ENCODE measurements around the gene ATAT1. TPM values are rescaled to one million over a fixed set of nuclear protein-coding genes. Genes with fewer than 3 reads are reported as not detected.

ATAT1 gene
- total RNA-seq, 4 donors from 2014 or later = 2.7 to 8.7 (median 5.1) TPM

DNA sequence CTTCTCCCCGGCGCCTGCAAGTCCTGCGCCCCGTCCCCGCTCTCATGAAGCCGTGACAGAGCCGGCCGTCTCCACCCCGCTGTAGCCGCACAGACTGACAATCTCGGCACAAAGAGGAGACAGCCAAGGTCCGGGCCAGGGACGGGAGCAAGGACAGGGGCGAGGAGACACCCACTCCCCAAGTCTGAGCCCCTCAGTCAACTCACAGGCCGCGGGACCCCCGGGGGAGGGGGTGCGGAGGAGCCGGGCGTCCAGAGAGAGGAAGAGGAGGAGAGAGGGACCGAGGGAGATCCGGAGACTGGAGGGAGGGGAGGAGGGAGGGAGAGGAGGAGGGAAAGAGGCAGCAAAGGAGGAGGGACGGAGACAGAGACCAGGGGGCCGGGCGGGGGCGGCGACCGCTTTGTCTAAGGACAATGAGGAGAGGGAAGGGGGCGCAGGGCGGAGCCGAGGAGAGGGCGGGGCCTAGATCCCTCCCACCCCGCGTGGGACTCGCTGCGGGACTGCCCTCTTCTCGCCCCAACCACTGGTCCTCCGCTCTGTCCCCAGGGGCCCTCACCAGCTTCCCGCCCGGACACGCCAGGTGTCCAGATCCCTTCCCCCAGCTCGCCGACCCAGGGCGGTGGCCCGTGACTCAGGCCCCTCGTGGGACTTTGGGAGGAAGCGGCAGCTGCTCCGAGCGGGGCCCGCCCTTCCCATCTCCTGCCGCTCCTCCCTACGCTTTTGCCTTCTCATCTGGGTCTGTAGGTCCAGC is 60.4 kb downstream of the ATAT1 start:
- H3K4me3 ChIP-seq = peak overlapping the region; percentile 70 to 93 (median 80)
- peak overlapping the region; percentile 95 to 99 (median 97) for H3K27ac ChIP-seq (replicated peaks in 1 of 4)
- H3K27me3 ChIP-seq = no peaks in the 10 kb centered on the region
- H3K4me1 ChIP-seq = peaks cover 53 to 84% (median 80%) of the 10 kb centered on the region in 4 donors
- TF ChIP-seq, protein P1, sequence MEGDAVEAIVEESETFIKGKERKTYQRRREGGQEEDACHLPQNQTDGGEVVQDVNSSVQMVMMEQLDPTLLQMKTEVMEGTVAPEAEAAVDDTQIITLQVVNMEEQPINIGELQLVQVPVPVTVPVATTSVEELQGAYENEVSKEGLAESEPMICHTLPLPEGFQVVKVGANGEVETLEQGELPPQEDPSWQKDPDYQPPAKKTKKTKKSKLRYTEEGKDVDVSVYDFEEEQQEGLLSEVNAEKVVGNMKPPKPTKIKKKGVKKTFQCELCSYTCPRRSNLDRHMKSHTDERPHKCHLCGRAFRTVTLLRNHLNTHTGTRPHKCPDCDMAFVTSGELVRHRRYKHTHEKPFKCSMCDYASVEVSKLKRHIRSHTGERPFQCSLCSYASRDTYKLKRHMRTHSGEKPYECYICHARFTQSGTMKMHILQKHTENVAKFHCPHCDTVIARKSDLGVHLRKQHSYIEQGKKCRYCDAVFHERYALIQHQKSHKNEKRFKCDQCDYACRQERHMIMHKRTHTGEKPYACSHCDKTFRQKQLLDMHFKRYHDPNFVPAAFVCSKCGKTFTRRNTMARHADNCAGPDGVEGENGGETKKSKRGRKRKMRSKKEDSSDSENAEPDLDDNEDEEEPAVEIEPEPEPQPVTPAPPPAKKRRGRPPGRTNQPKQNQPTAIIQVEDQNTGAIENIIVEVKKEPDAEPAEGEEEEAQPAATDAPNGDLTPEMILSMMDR (IDR thresholded peaks at IDR 0.05) = no peak
- TF ChIP-seq EP300 (IDR thresholded peaks at IDR 0.05) (peak; percentile 36), POLR2AphosphoS5 (IDR thresholded peaks at IDR 0.05) (peak; percentile 94 to 96)
- intact Hi-C loops (cut with DNase I) = loop anchor here (10.0 kb wide), 1 partner anchor 198 kb away; the partner anchor contains the start of gene DDR1
- 1% methylated on average over 29 of the region's 52 CpGs for WGBS
- no peaks in the 10 kb centered on the region for H3K9me3 ChIP-seq
- peaks cover 0 to 4% (median 0%) of the 10 kb centered on the region in 4 donors for H3K36me3 ChIP-seq
- peak; percentile 99 for DNase-seq (ENCODE audit: extremely low spot score)

DNA sequence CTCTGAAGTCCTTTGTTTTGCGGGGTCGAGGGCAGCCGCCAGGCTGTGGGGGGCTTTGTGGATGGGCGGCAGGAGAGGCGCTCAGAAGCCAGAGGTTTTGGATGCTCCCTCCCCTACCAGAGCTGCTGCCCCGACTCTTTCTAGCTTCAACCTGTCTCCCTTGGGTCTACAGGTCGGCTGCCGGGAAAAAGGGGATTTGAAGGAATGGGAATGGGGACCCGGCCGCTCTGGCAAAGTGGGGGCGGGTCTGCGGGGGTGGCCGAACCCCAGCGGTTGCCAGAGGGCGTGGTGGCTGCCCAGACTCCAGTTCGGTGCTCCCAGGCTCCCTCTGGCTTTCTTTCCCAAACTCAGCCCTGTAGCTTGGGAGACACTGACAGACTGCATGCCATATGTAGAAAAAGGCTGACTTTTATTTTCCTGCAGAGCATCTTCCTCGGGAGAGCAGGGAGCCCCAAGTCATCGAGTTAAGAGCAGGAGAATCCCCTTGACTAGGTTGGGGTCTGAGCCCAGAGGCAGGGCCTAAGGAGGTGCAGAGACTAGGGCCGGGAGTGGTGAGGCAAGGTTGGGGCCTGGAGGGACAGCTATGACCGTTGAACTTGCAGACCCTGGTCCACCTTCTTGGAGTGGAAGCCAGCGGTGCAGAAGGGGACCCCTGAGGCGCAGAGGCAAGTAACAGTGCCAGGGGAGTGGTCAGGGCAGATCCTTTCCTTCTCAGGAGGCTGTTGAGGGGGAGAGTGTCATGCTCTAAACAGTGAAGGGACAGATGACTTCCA is 61.2 kb downstream of the ATAT1 start:
- no peak for DNase-seq (ENCODE audit: extremely low spot score)
- Histone ChIP-seq H3K9me3 (no peaks in the 10 kb centered on the region), H3K4me3 (peak overlapping the region; percentile 70 to 93 (median 80)), H3K27me3 (no peaks in the 10 kb centered on the region), H3K36me3 (peaks cover 0 to 4% (median 0%) of the 10 kb centered on the region in 4 donors), H3K27ac (replicated peaks in 1 of 4) (peak overlapping the region; percentile 95 to 99 (median 97)), H3K4me1 (peaks cover 46 to 76% (median 72%) of the 10 kb centered on the region in 4 donors)
- TF ChIP-seq, protein P1 (IDR thresholded peaks at IDR 0.05) = peak; percentile 28 to 43 (median 29)
- no peak for TF ChIP-seq EP300 (IDR thresholded peaks at IDR 0.05)
- intact Hi-C loops (cut with DNase I) = loop anchor here (10.0 kb wide), 1 partner anchor 197 kb away; the partner anchor contains the start of gene DDR1
- 13% methylated on average over 22 of the region's 22 CpGs for WGBS

DNA sequence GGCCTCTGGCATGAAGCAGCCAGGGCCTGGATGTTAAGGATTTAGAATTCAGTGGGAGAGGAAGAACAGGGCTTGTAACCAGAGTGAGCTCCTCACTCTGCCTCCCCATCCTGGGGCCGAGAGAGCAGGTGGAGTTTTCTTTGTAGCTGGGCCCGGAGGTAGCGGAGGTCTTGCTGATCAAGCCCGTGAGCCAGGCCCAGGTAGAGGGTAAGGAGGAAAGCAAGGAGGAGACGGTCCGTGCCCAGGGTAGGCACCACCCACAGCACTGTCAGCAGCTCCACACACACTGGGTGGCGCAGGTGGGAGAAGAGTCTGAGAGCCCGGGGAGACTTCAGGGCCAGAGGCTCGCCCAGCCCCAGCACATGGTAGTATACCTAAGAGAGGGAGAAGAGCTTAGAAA is 61.9 kb downstream of the ATAT1 start:
- Histone ChIP-seq H3K9me3 (no peaks in the 10 kb centered on the region), H3K27ac (replicated peaks in 1 of 4) (peak overlapping the region; percentile 95 to 99 (median 97)), H3K36me3 (peaks cover 0 to 4% (median 0%) of the 10 kb centered on the region in 4 donors), H3K4me3 (peak overlapping the region in 3 of 4 donors; percentile 70 to 93 (median 74)), H3K4me1 (peaks cover 38 to 69% (median 65%) of the 10 kb centered on the region in 4 donors), H3K27me3 (no peaks in the 10 kb centered on the region)
- DNase-seq (ENCODE audit: extremely low spot score) = no peak
- 79% methylated on average over 9 of the region's 9 CpGs for WGBS
- intact Hi-C loops (cut with DNase I) = loop anchor here (10.0 kb wide), 1 partner anchor 196 kb away; the partner anchor contains the start of gene DDR1
- TF ChIP-seq POLR2A (IDR thresholded peaks at IDR 0.05; ENCODE audit: low read depth) = no peak
- TF ChIP-seq POLR2AphosphoS5 (IDR thresholded peaks at IDR 0.05) = no peak

DNA sequence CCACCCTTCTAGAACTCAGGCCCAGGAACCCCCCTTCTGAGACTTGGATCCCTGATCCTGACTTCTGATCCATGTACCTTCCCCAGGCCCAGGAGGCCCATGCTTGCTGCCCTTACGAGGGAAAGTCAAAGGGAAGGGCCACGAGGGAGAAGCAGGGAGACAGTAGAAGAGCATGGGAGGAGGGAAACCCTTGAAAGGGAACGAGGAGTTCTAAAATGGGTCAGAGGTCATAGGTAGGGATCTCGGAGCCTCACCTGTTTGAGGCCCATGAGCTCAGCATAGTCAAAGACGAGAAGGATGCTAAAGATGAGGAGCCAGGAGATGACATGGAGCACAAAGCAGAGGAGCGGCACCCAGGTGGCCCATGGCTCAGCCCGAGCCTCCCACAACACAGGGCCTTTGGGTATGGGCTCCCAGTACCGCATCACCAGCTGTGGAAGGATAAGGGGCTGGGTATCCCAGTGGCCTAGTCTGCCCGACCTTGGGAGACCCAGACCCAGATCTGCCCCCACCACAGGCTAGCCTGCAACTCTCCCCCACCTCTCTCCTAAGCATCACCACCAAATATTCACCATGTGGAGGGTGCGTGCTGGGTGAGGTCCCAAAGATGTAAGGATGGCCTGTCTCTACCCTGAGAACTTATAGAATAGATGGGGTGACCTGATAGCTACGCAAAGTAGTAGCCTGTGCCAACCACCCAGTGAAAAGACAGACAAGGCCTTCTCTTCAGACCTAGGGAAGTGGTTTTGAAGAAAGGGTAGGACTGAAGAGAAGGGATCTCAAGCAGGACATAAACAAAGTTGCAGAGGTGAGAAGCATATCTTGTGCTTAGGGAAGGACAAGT is 62.6 kb downstream of the ATAT1 start:
- intact Hi-C loops (cut with DNase I) = loop anchor here (10.0 kb wide), 1 partner anchor 196 kb away; the partner anchor contains the start of gene DDR1
- H3K4me3 ChIP-seq = peak overlapping the region in 2 of 4 donors; percentile 70 to 93
- peaks cover 37 to 62% (median 58%) of the 10 kb centered on the region in 4 donors for H3K4me1 ChIP-seq
- no peak for TF ChIP-seq POLR2A (IDR thresholded peaks at IDR 0.05; ENCODE audit: low read depth)
- TF ChIP-seq EP300 (IDR thresholded peaks at IDR 0.05) = no peak
- no peak for TF ChIP-seq POLR2AphosphoS5 (IDR thresholded peaks at IDR 0.05)
- TF ChIP-seq, protein P1 (IDR thresholded peaks at IDR 0.05) = no peak
- H3K36me3 ChIP-seq = peaks cover 0 to 4% (median 0%) of the 10 kb centered on the region in 4 donors
- H3K27me3 ChIP-seq = no peaks in the 10 kb centered on the region
- peak overlapping the region; percentile 95 to 99 (median 97) for H3K27ac ChIP-seq (replicated peaks in 1 of 4)
- no peak for DNase-seq (ENCODE audit: extremely low spot score)
- no peaks in the 10 kb centered on the region for H3K9me3 ChIP-seq
- 75% methylated on average over 11 of the region's 11 CpGs for WGBS
